Stimulated activated CD8-positive, alpha-beta memory T cell treated with anti-CD3 and anti-CD28 coated beads, Interleukin-15, amount 100 ng/mL, for 48 hours (primary cell): Measurements from ENCODE around the gene PCP2.

Experiments used
- DNase-seq, 2 donors: peaks; one replicate each; pipeline ENCODE4 v3.0.0-alpha.2; 2020; ENCODE audit warnings: low read depth in 2 of 2

PCP2 gene

GRCh38 chr19:7633698-7634097 lies at the start of gene PCP2:
Gene PCP2, minus strand, starts transcription at chr19:7633719. Its CDS starts 262 bp downstream, at chr19:7633457.
- no peak for DNase-seq

GRCh38 chr19:7682175-7682855 lies 48.8 kb upstream of the PCP2 start:
- DNase-seq: no peak

- peak; percentile 73 to 78 for DNase-seq
Observed at GRCh38 chr19:7681340-7682174, 48.0 kb upstream of the PCP2 start.

GRCh38 chr19:7680606-7681339 lies 47.3 kb upstream of the PCP2 start, which contains the start of gene TRAPPC5:
Gene TRAPPC5, plus strand, starts transcription at chr19:7680833. Its CDS starts 1,421 bp downstream, at chr19:7682254.
- DNase-seq: peak; percentile 81

GRCh38 chr19:7679771-7680605 lies 46.5 kb upstream of the PCP2 start:
- no peak for DNase-seq

- peak in 1 of 2 donors; percentile 47 for DNase-seq
Observed at GRCh38 chr19:7678971-7679751, 45.6 kb upstream of the PCP2 start.

- DNase-seq: no peak
Observed at GRCh38 chr19:7677669-7678311, 44.3 kb upstream of the PCP2 start.

GRCh38 chr19:7676854-7677253 lies 43.3 kb upstream of the PCP2 start, which contains the start of gene MCEMP1:
Gene MCEMP1, plus strand, starts transcription at chr19:7677090. Its CDS starts 31 bp downstream, at chr19:7677121.
- no peak for DNase-seq

- no peak for DNase-seq
Observed at GRCh38 chr19:7676376-7676775, 42.9 kb upstream of the PCP2 start.

GRCh38 chr19:7674010-7675005 lies 40.8 kb upstream of the PCP2 start:
- DNase-seq: no peak

- no peak for DNase-seq
Observed at GRCh38 chr19:7672522-7672921, 39.0 kb upstream of the PCP2 start.

GRCh38 chr19:7670790-7671189 lies 37.3 kb upstream of the PCP2 start:
- DNase-seq: no peak

- no peak for DNase-seq
Observed at GRCh38 chr19:7670150-7670783, 36.7 kb upstream of the PCP2 start.

GRCh38 chr19:7669641-7670040 lies 36.1 kb upstream of the PCP2 start:
- no peak for DNase-seq

- DNase-seq: no peak
Observed at GRCh38 chr19:7668842-7669241, 35.3 kb upstream of the PCP2 start, which contains the start of gene RETN. Gene RETN, plus strand, starts transcription at chr19:7669049. Its CDS starts 278 bp downstream, at chr19:7669327.

GRCh38 chr19:7665076-7665475 lies 31.6 kb upstream of the PCP2 start:
- no peak for DNase-seq

- no peak for DNase-seq
Observed at GRCh38 chr19:7663706-7664105, 30.2 kb upstream of the PCP2 start.

GRCh38 chr19:7662657-7663056 lies 29.1 kb upstream of the PCP2 start:
- no peak for DNase-seq
